Subcutaneous adipose tissue (tissue), 4 donors: Measurements from ENCODE around the gene IKZF1. TPM values are rescaled to one million over a fixed set of nuclear protein-coding genes. Genes with fewer than 3 reads are reported as not detected.

Experiments
- CTCF ChIP-seq: fragments of 450-650 bp; IDR thresholded peaks from one replicate; pipeline ENCODE4 v1.5.1; 2016; ENCODE audit warnings: low read depth, mild to moderate bottlenecking, control low read depth, antibody characterized with exemption, moderate library complexity
- total RNA-seq, 4 donors: library from RNA; depleted of rRNA; stranded (reverse); fragments of >200 nt; gene quantifications; one replicate each; pipeline ENCODE4 v1.1.0, GENCODE V29; 2016

IKZF1 gene
- total RNA-seq, 4 donors from 2014 or later = 10.0 to 49.3 (median 21.7) TPM

- no peak for TF ChIP-seq CTCF
Observed at GRCh38 chr7:50273870-50274269, 30.6 kb upstream of the IKZF1 start.

GRCh38 chr7:50274361-50274760, 30.2 kb upstream of the IKZF1 start:
- no peak for TF ChIP-seq CTCF

GRCh38 chr7:50275430-50275829, 29.1 kb upstream of the IKZF1 start:
- TF ChIP-seq CTCF = no peak

- TF ChIP-seq CTCF = no peak
Observed at GRCh38 chr7:50276483-50276882, 28.0 kb upstream of the IKZF1 start.

- no peak for TF ChIP-seq CTCF
Observed at GRCh38 chr7:50278120-50278519, 26.4 kb upstream of the IKZF1 start.

- TF ChIP-seq CTCF = no peak
Observed at GRCh38 chr7:50281680-50282445, 22.7 kb upstream of the IKZF1 start.

GRCh38 chr7:50282813-50283605, 21.5 kb upstream of the IKZF1 start:
- no peak for TF ChIP-seq CTCF
